ENCODE measurements around the gene KDM5C.
"Not testable (repeated sequence)": the region's sequence is repeated elsewhere in the genome, so short reads cannot be mapped to it uniquely, and the experiment has no call there.

The KDM5C gene

GRCh38 chrX:53190363-53190960 is 34.5 kb downstream of the KDM5C start:
- no peaks in the 10 kb centered on the region for H3K36me3 ChIP-seq (ENCODE audit: insufficient read depth, low read length)
- H3K79me2 ChIP-seq (ENCODE audit: control insufficient read depth, insufficient read depth, low read length, unreplicated experiment), result no peaks in the 10 kb centered on the region
- no peak overlapping the region for H2AFZ ChIP-seq (ENCODE audit: low read length, unreplicated experiment)
- H3K4me1 ChIP-seq (ENCODE audit: control insufficient read depth, insufficient read depth, low read length, unreplicated experiment), result peaks cover under 1% of the 10 kb centered on the region
- no peak overlapping the region for H3K27ac ChIP-seq (ENCODE audit: low read depth, low read length)
- no peaks in the 10 kb centered on the region for H3K27me3 ChIP-seq (ENCODE audit: insufficient read depth, low read length)
- H3K4me3 ChIP-seq (ENCODE audit: low read depth, low read length), result no peak overlapping the region

GRCh38 chrX:53188763-53189162 is 36.2 kb downstream of the KDM5C start:
- no peak overlapping the region for H2AFZ ChIP-seq (ENCODE audit: low read length, unreplicated experiment)
- no peaks in the 10 kb centered on the region for H3K36me3 ChIP-seq (ENCODE audit: insufficient read depth, low read length)
- H3K4me1 ChIP-seq (ENCODE audit: control insufficient read depth, insufficient read depth, low read length, unreplicated experiment), result peaks cover 11% of the 10 kb centered on the region
- no peaks in the 10 kb centered on the region for H3K27me3 ChIP-seq (ENCODE audit: insufficient read depth, low read length)
- no peak overlapping the region for H3K27ac ChIP-seq (ENCODE audit: low read depth, low read length)
- no peak overlapping the region for H3K4me3 ChIP-seq (ENCODE audit: low read depth, low read length)
- H3K79me2 ChIP-seq (ENCODE audit: control insufficient read depth, insufficient read depth, low read length, unreplicated experiment), result no peaks in the 10 kb centered on the region

- Histone ChIP-seq H3K4me3 (ENCODE audit: low read depth, low read length) (no peak overlapping the region), H3K79me2 (ENCODE audit: control insufficient read depth, insufficient read depth, low read length, unreplicated experiment) (no peaks in the 10 kb centered on the region), H3K4me1 (ENCODE audit: control insufficient read depth, insufficient read depth, low read length, unreplicated experiment) (peaks cover 11% of the 10 kb centered on the region), H2AFZ (ENCODE audit: low read length, unreplicated experiment) (no peak overlapping the region), H3K27ac (ENCODE audit: low read depth, low read length) (no peak overlapping the region), H3K27me3 (ENCODE audit: insufficient read depth, low read length) (no peaks in the 10 kb centered on the region), H3K36me3 (ENCODE audit: insufficient read depth, low read length) (no peaks in the 10 kb centered on the region)
Observed at GRCh38 chrX:53186351-53186750, 38.7 kb downstream of the KDM5C start.

- Histone ChIP-seq H2AFZ (ENCODE audit: low read length, unreplicated experiment) (no peak overlapping the region), H3K27me3 (ENCODE audit: insufficient read depth, low read length) (no peaks in the 10 kb centered on the region), H3K79me2 (ENCODE audit: control insufficient read depth, insufficient read depth, low read length, unreplicated experiment) (no peaks in the 10 kb centered on the region), H3K4me1 (ENCODE audit: control insufficient read depth, insufficient read depth, low read length, unreplicated experiment) (peaks cover 11% of the 10 kb centered on the region), H3K36me3 (ENCODE audit: insufficient read depth, low read length) (no peaks in the 10 kb centered on the region), H3K4me3 (ENCODE audit: low read depth, low read length) (no peak overlapping the region), H3K27ac (ENCODE audit: low read depth, low read length) (peak overlapping the region; percentile 29; the same call in 1 of the 2 replicates)
Observed at GRCh38 chrX:53184836-53185235, 40.2 kb downstream of the KDM5C start.

- no peaks in the 10 kb centered on the region for H3K79me2 ChIP-seq (ENCODE audit: control insufficient read depth, insufficient read depth, low read length, unreplicated experiment)
- no peak overlapping the region for H2AFZ ChIP-seq (ENCODE audit: low read length, unreplicated experiment)
- H3K27me3 ChIP-seq (ENCODE audit: insufficient read depth, low read length), result no peaks in the 10 kb centered on the region
- no peaks in the 10 kb centered on the region for H3K4me1 ChIP-seq (ENCODE audit: control insufficient read depth, insufficient read depth, low read length, unreplicated experiment)
- no peaks in the 10 kb centered on the region for H3K36me3 ChIP-seq (ENCODE audit: insufficient read depth, low read length)
- H3K4me3 ChIP-seq (ENCODE audit: low read depth, low read length), result no peak overlapping the region
- no peak overlapping the region for H3K27ac ChIP-seq (ENCODE audit: low read depth, low read length)
Observed at GRCh38 chrX:53171356-53171755, 53.7 kb downstream of the KDM5C start.

- Histone ChIP-seq H3K4me1 (ENCODE audit: control insufficient read depth, insufficient read depth, low read length, unreplicated experiment) (no peaks in the 10 kb centered on the region), H2AFZ (ENCODE audit: low read length, unreplicated experiment) (no peak overlapping the region), H3K79me2 (ENCODE audit: control insufficient read depth, insufficient read depth, low read length, unreplicated experiment) (no peaks in the 10 kb centered on the region), H3K4me3 (ENCODE audit: low read depth, low read length) (no peak overlapping the region), H3K27ac (ENCODE audit: low read depth, low read length) (no peak overlapping the region), H3K27me3 (ENCODE audit: insufficient read depth, low read length) (no peaks in the 10 kb centered on the region), H3K36me3 (ENCODE audit: insufficient read depth, low read length) (no peaks in the 10 kb centered on the region)
Observed at GRCh38 chrX:53166103-53166502, 58.9 kb downstream of the KDM5C start.

- not testable (repeated sequence) for H3K27me3 ChIP-seq (ENCODE audit: insufficient read depth, low read length); H2AFZ ChIP-seq (ENCODE audit: low read length, unreplicated experiment); H3K36me3 ChIP-seq (ENCODE audit: insufficient read depth, low read length); H3K27ac ChIP-seq (ENCODE audit: low read depth, low read length); H3K4me1 ChIP-seq (ENCODE audit: control insufficient read depth, insufficient read depth, low read length, unreplicated experiment); H3K4me3 ChIP-seq (ENCODE audit: low read depth, low read length); H3K79me2 ChIP-seq (ENCODE audit: control insufficient read depth, insufficient read depth, low read length, unreplicated experiment)
Observed at GRCh38 chrX:53164566-53164965, 60.4 kb downstream of the KDM5C start.

GRCh38 chrX:53163436-53163835 is 61.6 kb downstream of the KDM5C start:
- Histone ChIP-seq H3K4me1 (ENCODE audit: control insufficient read depth, insufficient read depth, low read length, unreplicated experiment) (no peaks in the 10 kb centered on the region), H3K27ac (ENCODE audit: low read depth, low read length) (no peak overlapping the region), H3K4me3 (ENCODE audit: low read depth, low read length) (no peak overlapping the region), H3K36me3 (ENCODE audit: insufficient read depth, low read length) (no peaks in the 10 kb centered on the region), H3K79me2 (ENCODE audit: control insufficient read depth, insufficient read depth, low read length, unreplicated experiment) (no peaks in the 10 kb centered on the region), H2AFZ (ENCODE audit: low read length, unreplicated experiment) (no peak overlapping the region), H3K27me3 (ENCODE audit: insufficient read depth, low read length) (no peaks in the 10 kb centered on the region)

GRCh38 chrX:53160297-53160983 is 64.6 kb downstream of the KDM5C start:
- no peaks in the 10 kb centered on the region for H3K79me2 ChIP-seq (ENCODE audit: control insufficient read depth, insufficient read depth, low read length, unreplicated experiment)
- no peak overlapping the region for H3K4me3 ChIP-seq (ENCODE audit: low read depth, low read length)
- no peaks in the 10 kb centered on the region for H3K36me3 ChIP-seq (ENCODE audit: insufficient read depth, low read length)
- no peaks in the 10 kb centered on the region for H3K4me1 ChIP-seq (ENCODE audit: control insufficient read depth, insufficient read depth, low read length, unreplicated experiment)
- H2AFZ ChIP-seq (ENCODE audit: low read length, unreplicated experiment), result no peak overlapping the region
- H3K27ac ChIP-seq (ENCODE audit: low read depth, low read length), result no peak overlapping the region
- H3K27me3 ChIP-seq (ENCODE audit: insufficient read depth, low read length), result no peaks in the 10 kb centered on the region

GRCh38 chrX:53159184-53159583 is 65.8 kb downstream of the KDM5C start:
- H3K79me2 ChIP-seq (ENCODE audit: control insufficient read depth, insufficient read depth, low read length, unreplicated experiment), result no peaks in the 10 kb centered on the region
- no peak overlapping the region for H3K4me3 ChIP-seq (ENCODE audit: low read depth, low read length)
- no peaks in the 10 kb centered on the region for H3K36me3 ChIP-seq (ENCODE audit: insufficient read depth, low read length)
- no peak overlapping the region for H2AFZ ChIP-seq (ENCODE audit: low read length, unreplicated experiment)
- H3K4me1 ChIP-seq (ENCODE audit: control insufficient read depth, insufficient read depth, low read length, unreplicated experiment), result no peaks in the 10 kb centered on the region
- no peak overlapping the region for H3K27ac ChIP-seq (ENCODE audit: low read depth, low read length)
- H3K27me3 ChIP-seq (ENCODE audit: insufficient read depth, low read length), result no peaks in the 10 kb centered on the region

- Histone ChIP-seq H3K4me1 (ENCODE audit: control insufficient read depth, insufficient read depth, low read length, unreplicated experiment) (no peaks in the 10 kb centered on the region), H3K79me2 (ENCODE audit: control insufficient read depth, insufficient read depth, low read length, unreplicated experiment) (no peaks in the 10 kb centered on the region), H2AFZ (ENCODE audit: low read length, unreplicated experiment) (no peak overlapping the region), H3K36me3 (ENCODE audit: insufficient read depth, low read length) (no peaks in the 10 kb centered on the region), H3K27me3 (ENCODE audit: insufficient read depth, low read length) (no peaks in the 10 kb centered on the region), H3K4me3 (ENCODE audit: low read depth, low read length) (no peak overlapping the region), H3K27ac (ENCODE audit: low read depth, low read length) (no peak overlapping the region)
Observed at GRCh38 chrX:53156207-53156596, 68.8 kb downstream of the KDM5C start.
